AG04450 (cell line): Measurements from ENCODE around the gene POR. TPM values are rescaled to one million over a fixed set of nuclear protein-coding genes. Genes with fewer than 3 reads are reported as not detected.
A peak's percentile ranks its signal among the peaks of the same experiment; 100 is the strongest.

Source experiments
- CTCF ChIA-PET: fragments of 300-600, 350-600 bp; formaldehyde crosslinking; extraction: SDS; loops from one replicate; lab custom pipeline; 2022; ENCODE audit warnings: antibody characterized with exemption, inconsistent platforms; lab: Charles Lee
- POLR2A ChIA-PET: fragments of 350-600 bp; formaldehyde crosslinking; extraction: SDS; loops from one replicate; lab custom pipeline; 2021; ENCODE audit warnings: antibody characterized with exemption, inconsistent platforms; lab: Yijun Ruan, JAX
- DNase-seq: peaks from one replicate; pipeline ENCODE4 v3.0.0-alpha.2; 2011; ENCODE audit warnings: low read depth, low spot score
- H3K27ac ChIP-seq: one replicate; pipeline ENCODE4 v1.5.1; 2012; ENCODE audit warnings: low read depth, low read length, control low read depth
- H3K27me3 ChIP-seq: one replicate; pipeline ENCODE4 v1.6.0; 2012; ENCODE audit warnings: low read length; ENCODE audit not compliant: control insufficient read depth, insufficient read depth
- H3K4me3 ChIP-seq: 2 replicates; pipeline ENCODE4 v1.5.1; 2011; ENCODE audit warnings: mild to moderate bottlenecking, low read depth, low read length, control low read depth
- H3K9me3 ChIP-seq: 2 replicates; pipeline ENCODE4 v1.5.1; 2012; ENCODE audit warnings: low read length; ENCODE audit not compliant: control insufficient read depth, insufficient read depth
- polyA plus RNA-seq: library from polyadenylated mRNA; depleted of rRNA; stranded (reverse); fragments of >200 nt; gene quantifications from 2 replicates; pipeline ENCODE4 v1.2.3, GENCODE V29; 2011
- TF ChIP-seq, protein P1 (sequence below): IDR thresholded peaks from 2 replicates; pipeline ENCODE4 v1.5.1; 2011; ENCODE audit warnings: low read depth, low read length, control low read depth, inconsistent platforms

Gene POR
- polyA plus RNA-seq, 1 experiment, result 39.0 TPM

DNA sequence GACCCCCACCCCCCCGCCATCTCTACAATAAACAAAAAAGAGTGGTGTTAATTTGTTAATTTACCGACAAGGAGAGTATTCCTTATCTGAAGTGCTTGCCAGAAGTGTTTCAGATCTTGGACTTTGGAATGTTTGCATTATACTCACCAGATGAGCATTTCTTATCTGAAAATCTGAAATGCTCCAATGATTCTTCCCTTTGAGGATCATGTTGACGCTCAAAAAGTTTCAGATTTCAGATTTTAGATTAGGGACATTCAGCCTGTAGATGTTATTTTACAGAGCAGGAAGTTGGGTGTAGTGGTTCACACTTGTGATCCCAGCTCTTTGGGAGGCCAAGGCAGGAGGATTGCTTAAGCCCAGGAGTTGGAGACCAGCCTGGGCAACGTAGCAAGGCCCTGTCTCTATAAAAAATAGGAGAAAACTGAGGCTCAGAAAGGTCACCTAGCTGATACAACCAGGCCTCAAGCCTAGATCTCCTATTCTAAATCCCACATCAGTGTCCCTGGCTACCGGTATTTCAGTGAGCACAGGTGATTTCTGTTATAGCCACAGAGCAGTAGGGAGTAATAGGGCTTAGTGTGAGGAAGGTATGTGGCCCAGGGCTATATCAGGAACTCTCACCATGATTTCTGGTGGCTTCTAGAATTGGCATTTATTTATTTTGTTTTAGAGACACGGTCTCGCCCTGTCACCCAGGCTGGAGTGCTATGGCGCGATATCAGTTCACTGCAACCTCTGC, 44.0 kb downstream of the POR start:
- H3K27ac ChIP-seq, result no peak overlapping the region
- DNase-seq, result no peak
- no peak overlapping the region for H3K4me3 ChIP-seq
- no peaks in the 10 kb centered on the region for H3K27me3 ChIP-seq
- TF ChIP-seq, protein P1, sequence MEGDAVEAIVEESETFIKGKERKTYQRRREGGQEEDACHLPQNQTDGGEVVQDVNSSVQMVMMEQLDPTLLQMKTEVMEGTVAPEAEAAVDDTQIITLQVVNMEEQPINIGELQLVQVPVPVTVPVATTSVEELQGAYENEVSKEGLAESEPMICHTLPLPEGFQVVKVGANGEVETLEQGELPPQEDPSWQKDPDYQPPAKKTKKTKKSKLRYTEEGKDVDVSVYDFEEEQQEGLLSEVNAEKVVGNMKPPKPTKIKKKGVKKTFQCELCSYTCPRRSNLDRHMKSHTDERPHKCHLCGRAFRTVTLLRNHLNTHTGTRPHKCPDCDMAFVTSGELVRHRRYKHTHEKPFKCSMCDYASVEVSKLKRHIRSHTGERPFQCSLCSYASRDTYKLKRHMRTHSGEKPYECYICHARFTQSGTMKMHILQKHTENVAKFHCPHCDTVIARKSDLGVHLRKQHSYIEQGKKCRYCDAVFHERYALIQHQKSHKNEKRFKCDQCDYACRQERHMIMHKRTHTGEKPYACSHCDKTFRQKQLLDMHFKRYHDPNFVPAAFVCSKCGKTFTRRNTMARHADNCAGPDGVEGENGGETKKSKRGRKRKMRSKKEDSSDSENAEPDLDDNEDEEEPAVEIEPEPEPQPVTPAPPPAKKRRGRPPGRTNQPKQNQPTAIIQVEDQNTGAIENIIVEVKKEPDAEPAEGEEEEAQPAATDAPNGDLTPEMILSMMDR, result no peak
- ChIA-PET CTCF (no interaction called here), POLR2A (no interaction called here)
- no peaks in the 10 kb centered on the region for H3K9me3 ChIP-seq

DNA sequence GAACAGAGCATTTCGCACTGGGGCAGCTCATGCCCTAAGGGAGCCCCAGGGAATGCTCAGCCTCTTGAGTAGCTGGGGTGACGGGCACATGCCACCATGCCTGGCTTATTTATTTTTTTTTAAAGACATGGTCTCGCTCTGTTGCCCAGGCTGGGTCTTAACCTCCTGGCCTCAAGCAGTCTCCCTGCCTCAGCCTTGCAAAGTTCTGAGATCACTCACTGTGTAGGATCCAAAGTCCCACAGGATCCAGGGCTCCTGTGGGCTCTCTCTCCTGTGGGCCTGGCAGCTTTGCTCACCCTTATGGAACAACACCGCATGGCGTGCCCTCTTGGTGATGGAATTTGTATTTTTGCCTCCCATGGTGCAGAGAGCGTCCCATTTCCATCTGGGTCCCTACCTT, 45.4 kb downstream of the POR start:
- TF ChIP-seq, protein P1, result no peak
- no peak overlapping the region for H3K4me3 ChIP-seq
- ChIA-PET CTCF (interaction anchor here (0.6 kb wide), 1 partner anchor 217 kb away, joined by 4 read pairs; no protein-coding TSS in a partner anchor), POLR2A (interaction anchor here (0.8 kb wide), 1 partner anchor 46 kb away, joined by 3 read pairs; no protein-coding TSS in a partner anchor)
- no peaks in the 10 kb centered on the region for H3K27me3 ChIP-seq
- DNase-seq, result no peak
- H3K27ac ChIP-seq, result no peak overlapping the region
- no peaks in the 10 kb centered on the region for H3K9me3 ChIP-seq

DNA sequence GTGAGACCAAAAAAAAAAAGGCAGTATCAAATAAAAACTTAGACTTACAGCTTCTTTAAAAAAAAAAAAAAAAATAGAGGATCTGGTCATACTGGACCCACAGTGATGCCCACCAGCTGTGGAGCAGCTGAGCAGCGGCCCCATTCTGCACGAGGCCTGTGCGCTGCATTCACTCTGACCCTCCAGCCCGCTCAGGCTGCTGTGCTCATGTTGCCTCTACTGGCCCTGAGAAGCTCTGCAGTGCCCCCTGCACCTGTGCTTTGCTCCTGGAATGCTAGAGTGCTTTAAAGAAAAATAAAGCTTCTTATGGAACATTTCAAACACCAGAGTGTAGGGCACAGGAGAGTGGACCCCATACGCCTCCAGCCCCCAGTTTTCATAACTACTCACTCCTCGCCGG, 46.3 kb downstream of the POR start:
- Histone ChIP-seq H3K9me3 (no peaks in the 10 kb centered on the region), H3K4me3 (no peak overlapping the region), H3K27me3 (no peaks in the 10 kb centered on the region), H3K27ac (no peak overlapping the region)
- ChIA-PET POLR2A (interaction anchor here (0.7 to 0.8 kb wide), 2 partner anchors 32 to 47 kb away, joined by 3 to 4 read pairs; no protein-coding TSS in a partner anchor), CTCF (interaction anchor here (0.6 kb wide), 1 partner anchor 217 kb away, joined by 4 read pairs; no protein-coding TSS in a partner anchor)
- DNase-seq, result no peak
- TF ChIP-seq, protein P1, result peak; percentile 26

DNA sequence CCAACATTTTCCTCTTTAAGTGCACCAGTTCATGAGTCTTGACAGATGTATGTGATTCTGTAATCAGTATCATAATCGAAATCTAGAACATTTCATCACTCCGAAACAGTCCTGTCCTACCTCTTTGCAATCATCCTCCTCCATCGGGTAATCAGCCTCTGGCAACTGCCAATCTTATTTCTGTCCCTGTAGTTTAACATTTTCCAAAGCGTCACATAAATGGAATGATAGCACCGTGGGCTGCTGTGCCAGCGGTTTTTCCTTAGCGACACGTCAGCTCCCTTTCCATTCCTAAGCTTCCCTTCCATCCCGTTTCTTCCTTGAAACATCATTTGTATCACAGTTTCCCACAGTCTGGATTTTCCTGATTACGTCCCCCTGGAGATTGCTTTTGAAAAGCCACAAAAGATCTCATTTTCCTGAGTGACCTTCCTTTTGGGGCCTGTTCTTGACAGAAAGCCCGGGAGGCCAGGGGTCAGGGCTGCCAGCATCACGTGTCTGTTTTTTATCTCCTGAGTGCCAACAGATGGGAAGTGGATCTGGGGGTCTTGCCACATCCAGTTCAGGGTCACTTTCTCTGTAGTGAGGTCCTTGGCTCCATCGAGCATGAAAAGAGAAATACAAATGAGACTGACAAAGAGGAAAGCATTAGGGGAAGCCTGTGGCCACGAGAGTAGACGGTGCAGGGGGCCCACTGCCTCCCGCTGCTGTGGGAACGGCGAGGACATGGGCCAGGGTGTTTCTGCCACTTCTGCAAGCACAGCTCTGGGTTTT, 47.8 kb downstream of the POR start:
- CTCF ChIA-PET, result interaction anchor here (1.0 kb wide), 1 partner anchor 10 kb away, joined by 3 read pairs; no protein-coding TSS in a partner anchor
- TF ChIP-seq, protein P1, result no peak
- Histone ChIP-seq H3K4me3 (no peak overlapping the region), H3K27me3 (no peaks in the 10 kb centered on the region), H3K9me3 (no peaks in the 10 kb centered on the region), H3K27ac (peak overlapping the region; percentile 57)
- peak; percentile 21 for DNase-seq
- POLR2A ChIA-PET, result interaction anchor here (1.7 kb wide), 1 partner anchor 48 kb away, joined by 4 read pairs; the partner anchor contains the start of gene POR
